Stimulated activated naive CD4-positive, alpha-beta T cell (primary cell): ENCODE data around the gene CCDC60.

Experiments used
- DNase-seq, 6 experiments: peaks; one replicate each; lab custom pipeline; 2025; lab: John Stamatoyannopoulos, UW

CCDC60 gene

GRCh38 chr12:119446459-119446858, 111.9 kb downstream of the CCDC60 start:
- DNase-seq: no peak

- DNase-seq: no peak
Measured at GRCh38 chr12:119447126-119447525, 112.6 kb downstream of the CCDC60 start.

GRCh38 chr12:119447618-119448017, 113.1 kb downstream of the CCDC60 start:
- DNase-seq: no peak

- no peak for DNase-seq
Measured at GRCh38 chr12:119448611-119449131, 114.1 kb downstream of the CCDC60 start.

DNA sequence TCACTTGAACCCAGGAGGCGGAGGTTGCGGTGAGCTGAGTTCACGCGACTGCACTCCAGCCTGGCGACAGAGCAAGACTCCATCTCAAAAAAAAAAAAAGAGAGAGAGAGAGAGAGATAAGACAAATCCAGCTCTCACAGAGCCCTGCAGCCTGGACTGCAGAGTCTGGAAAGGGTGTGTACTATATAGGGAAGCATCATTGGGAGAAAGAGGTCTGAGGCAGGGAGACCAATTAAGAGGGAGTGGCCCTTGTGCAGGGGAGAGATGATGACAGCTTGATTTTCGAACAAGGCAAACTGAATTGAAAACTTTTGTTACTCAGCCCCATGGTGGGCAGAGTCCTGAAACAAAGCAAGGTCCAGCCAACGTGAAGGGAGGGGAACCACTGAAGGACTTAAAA, 116.2 kb downstream of the CCDC60 start:
- DNase-seq: no peak

DNA sequence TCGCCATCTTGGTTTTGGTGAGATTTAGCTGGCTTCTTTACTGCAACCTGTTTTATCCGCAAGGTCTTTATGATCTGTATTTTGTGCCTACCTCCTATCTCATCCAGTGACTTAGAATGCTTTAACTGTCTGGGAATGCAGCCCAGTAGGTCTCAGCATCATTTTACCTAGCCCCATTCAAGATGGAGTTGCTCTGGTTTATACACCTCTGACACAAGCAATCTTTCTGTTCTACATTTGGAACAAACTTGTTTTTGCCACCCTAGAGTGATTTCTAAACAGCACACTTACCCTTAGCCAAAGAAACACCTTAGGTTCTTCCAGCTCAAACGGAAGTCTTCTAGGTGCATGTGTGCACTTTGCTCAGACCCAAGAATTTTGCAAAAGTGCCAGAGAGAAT, 122.3 kb downstream of the CCDC60 start:
- no peak for DNase-seq

DNA sequence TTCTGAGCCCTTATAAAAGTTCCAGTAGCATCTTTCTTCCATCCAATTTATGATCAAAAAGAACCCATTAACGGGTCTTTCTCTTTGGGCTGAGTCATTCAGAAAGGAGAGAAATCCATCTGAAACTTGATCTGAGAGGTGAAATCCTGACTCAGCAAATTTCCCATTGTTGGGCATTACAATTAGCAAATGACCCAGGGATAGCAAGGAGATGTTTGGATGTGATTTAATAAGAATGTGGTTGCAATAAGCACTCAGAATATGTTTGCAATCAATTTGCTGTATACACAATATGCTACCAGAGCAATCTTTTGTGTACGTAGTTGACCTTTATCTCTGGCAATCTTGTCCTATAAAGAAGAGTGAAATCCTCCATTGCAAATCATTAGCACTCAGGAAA, 122.7 kb downstream of the CCDC60 start:
- no peak for DNase-seq

GRCh38 chr12:119459481-119459880, 125.0 kb downstream of the CCDC60 start:
- DNase-seq: no peak

- no peak for DNase-seq
Measured at GRCh38 chr12:119460876-119461275, 126.3 kb downstream of the CCDC60 start.

DNA sequence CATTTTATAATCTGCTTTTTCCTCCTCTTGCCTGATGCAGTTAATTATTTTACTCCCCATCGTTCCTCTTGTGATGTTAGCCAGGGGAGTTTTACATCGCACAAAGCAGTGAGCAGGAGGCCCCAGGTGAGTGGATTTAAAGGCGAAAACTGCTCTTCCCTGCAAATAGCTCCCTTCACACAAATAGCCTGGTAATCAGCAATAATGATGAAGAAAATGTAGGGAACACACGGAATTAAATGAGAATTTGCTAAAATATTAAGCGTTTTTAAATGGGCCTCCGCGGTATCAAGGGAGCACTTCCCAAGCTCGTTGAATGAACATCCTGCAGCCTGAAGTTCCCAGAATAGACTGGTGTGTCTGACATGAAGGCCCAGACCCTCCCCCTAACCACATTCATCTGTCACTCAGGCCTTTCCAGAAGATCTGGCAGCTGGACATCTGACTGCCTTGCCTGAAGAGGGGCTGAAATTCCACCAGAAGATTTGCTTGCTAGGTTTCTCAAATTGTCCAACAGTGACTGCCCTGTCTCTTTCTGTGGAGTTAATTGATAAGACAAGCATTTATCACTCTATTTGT, 127.2 kb downstream of the CCDC60 start:
- DNase-seq: no peak

DNA sequence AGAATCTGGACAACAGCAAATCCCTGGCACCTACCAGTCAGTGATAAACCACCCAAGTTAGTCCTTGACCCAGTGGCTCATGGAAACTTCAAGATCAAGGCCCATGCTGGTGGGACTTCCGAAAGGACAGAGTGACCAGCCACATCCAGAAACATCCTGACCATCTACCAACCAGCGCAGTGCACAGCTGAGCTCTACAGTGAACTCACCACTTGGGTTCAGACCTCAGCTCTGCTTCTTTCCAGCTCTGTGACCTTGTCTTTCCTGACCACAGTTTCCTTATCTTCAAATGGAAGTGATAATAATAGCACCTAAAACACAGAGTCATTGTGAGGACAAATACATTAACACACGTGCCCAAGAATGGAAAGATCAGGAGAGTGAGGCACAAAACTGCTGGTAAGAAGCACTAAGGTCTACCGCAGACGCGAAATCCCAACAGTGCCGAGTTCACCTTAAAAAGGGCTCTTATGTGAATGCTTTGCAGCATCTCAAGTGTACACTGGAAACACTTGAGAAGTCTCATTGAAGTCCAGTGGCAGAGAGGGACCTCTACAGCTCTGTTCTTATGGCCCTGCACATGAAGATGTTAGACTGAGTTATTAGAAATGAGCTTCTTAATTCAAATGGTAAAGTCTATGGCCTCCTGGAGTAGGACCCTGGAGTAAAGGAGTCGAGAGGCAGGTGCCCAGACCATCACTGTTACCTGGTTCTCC, 128.8 kb downstream of the CCDC60 start:
- DNase-seq: no peak

GRCh38 chr12:119468296-119468695, 133.8 kb downstream of the CCDC60 start:
- no peak for DNase-seq

- DNase-seq: no peak
Measured at GRCh38 chr12:119475650-119476049, 141.1 kb downstream of the CCDC60 start.

GRCh38 chr12:119476951-119477350, 142.4 kb downstream of the CCDC60 start:
- DNase-seq: no peak

- no peak for DNase-seq
Measured at GRCh38 chr12:119479121-119479561, 144.6 kb downstream of the CCDC60 start.

DNA sequence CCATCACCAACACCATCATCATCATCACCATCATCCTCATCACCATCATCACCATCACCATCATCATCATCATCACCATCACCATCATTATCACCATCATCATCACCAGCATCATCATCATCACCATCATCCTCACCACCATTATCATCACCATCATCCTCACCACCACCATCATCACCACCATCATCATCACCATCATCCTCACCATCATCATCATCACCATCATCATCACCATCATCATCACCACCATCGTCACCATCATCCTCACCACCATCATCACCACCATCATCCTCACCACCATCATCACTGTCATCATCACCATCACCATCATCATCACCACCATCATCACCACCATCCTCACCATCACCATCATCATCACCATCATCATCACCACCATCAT, 146.0 kb downstream of the CCDC60 start:
- DNase-seq: no peak

- DNase-seq: no peak
Measured at GRCh38 chr12:119486599-119487154, 152.1 kb downstream of the CCDC60 start.

DNA sequence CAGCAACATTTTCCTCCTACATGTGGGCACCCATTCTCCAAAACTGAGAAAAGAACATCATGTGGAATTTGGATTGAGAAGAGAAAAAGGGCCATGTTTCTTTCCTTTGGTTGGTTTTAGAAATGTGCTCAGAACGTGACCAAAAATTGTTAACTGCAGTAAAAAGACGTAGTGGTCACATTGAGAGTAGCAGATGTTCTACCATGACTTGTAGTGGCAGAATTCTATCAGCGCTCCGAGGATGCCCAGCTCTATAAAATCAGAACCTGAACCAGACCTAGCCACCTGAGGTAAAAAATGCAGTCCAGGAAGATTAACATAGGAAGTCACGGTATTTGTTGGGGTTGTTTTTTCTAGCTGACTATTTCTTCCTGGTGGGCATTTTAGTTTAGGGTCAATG, 157.3 kb downstream of the CCDC60 start:
- no peak for DNase-seq

- DNase-seq: no peak
Measured at GRCh38 chr12:119500209-119500608, 165.7 kb downstream of the CCDC60 start.

- no peak for DNase-seq
Measured at GRCh38 chr12:119501052-119501451, 166.5 kb downstream of the CCDC60 start.

GRCh38 chr12:119505001-119505400, 170.5 kb downstream of the CCDC60 start:
- no peak for DNase-seq

DNA sequence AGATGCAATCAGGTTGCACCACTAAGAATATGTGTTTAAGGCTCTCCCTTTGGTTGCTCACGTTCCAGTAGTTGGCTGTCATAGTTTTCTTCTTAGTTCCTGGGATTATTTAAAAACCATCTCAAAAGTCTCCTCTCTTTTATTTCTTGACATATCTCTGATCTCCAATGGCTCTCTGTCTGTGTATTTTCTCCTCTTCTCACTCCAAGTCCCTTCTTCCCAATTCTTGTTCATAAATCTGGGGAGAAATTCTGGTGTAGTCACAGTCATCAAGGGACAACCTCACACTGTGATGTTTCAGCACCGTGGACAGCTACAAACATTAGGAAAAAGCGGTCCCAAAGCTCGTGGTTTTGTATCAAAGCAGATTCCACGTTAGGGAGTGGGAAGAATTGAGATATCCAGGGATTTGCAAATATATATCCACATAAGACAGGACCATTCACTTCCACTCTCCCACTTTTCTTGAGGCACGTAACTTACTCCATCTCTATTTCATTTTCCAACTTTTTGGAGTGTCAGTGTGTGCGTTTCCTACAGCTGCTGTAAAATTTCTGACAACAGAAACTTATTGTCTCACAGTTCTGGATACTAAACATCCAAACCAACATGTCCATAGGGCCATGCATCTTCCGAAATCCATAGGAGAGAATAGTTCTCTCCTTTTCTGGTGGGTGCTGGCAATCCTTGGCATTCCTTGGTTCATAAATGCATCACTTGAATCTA, 178.4 kb downstream of the CCDC60 start:
- DNase-seq: no peak

- DNase-seq: no peak
Measured at GRCh38 chr12:119528241-119528640, 193.7 kb downstream of the CCDC60 start.
